ENCODE measurements around the gene NFKBIE.

Gene NFKBIE

GRCh38 chr6:44272529-44272928 is 7.2 kb upstream of the NFKBIE start:
- DNase-seq = no peak

GRCh38 chr6:44271914-44272313 is 6.6 kb upstream of the NFKBIE start:
- no peak for DNase-seq

- DNase-seq = no peak
Observed at GRCh38 chr6:44271406-44271723, 6.0 kb upstream of the NFKBIE start.

- DNase-seq = no peak
Observed at GRCh38 chr6:44270526-44271405, 5.4 kb upstream of the NFKBIE start.

GRCh38 chr6:44269921-44270525 is 4.7 kb upstream of the NFKBIE start, which contains the start of gene TMEM151B:
Gene TMEM151B (plus strand): TSS chr6:44270450. CDS start chr6:44270743, 293 bp downstream.
- no peak for DNase-seq

GRCh38 chr6:44269178-44269920 is 4.0 kb upstream of the NFKBIE start:
- DNase-seq = no peak

- peak; percentile 56 for DNase-seq
Observed at GRCh38 chr6:44268095-44268628, 2.8 kb upstream of the NFKBIE start.

GRCh38 chr6:44267252-44267651 is 1.9 kb upstream of the NFKBIE start:
- DNase-seq = no peak

GRCh38 chr6:44266347-44266746 is 996 bp upstream of the NFKBIE start:
- DNase-seq = no peak

GRCh38 chr6:44265722-44266233 is 427 bp upstream of the NFKBIE start:
- no peak for DNase-seq

GRCh38 chr6:44264154-44265006 is 971 bp downstream of the NFKBIE start:
- DNase-seq = peak; percentile 33

- DNase-seq = peak; percentile 41
Observed at GRCh38 chr6:44263354-44264100, 1.8 kb downstream of the NFKBIE start.

GRCh38 chr6:44262467-44263353 is 2.6 kb downstream of the NFKBIE start:
- DNase-seq = no peak

GRCh38 chr6:44261581-44261980 is 3.8 kb downstream of the NFKBIE start:
- no peak for DNase-seq

- no peak for DNase-seq
Observed at GRCh38 chr6:44260451-44261297, 4.7 kb downstream of the NFKBIE start.

- no peak for DNase-seq
Observed at GRCh38 chr6:44260011-44260410, 5.3 kb downstream of the NFKBIE start.

- no peak for DNase-seq
Observed at GRCh38 chr6:44258921-44259320, 6.4 kb downstream of the NFKBIE start.

GRCh38 chr6:44258325-44258863 is 7.0 kb downstream of the NFKBIE start:
- DNase-seq = no peak

GRCh38 chr6:44257753-44258324 is 7.5 kb downstream of the NFKBIE start:
- DNase-seq = no peak
